ENCODE data around the gene MED13L. TPM values are rescaled to one million over a fixed set of nuclear protein-coding genes. Genes with fewer than 3 reads are reported as not detected.

MED13L gene
- total RNA-seq, 1 donor from 2014 or later: 147 TPM

GRCh38 chr12:116233669-116234068 lies 43.8 kb downstream of the MED13L start:
- ATAC-seq: no peak
- H3K36me3 ChIP-seq: peaks cover 4% of the 10 kb centered on the region
- TF ChIP-seq, protein P1, sequence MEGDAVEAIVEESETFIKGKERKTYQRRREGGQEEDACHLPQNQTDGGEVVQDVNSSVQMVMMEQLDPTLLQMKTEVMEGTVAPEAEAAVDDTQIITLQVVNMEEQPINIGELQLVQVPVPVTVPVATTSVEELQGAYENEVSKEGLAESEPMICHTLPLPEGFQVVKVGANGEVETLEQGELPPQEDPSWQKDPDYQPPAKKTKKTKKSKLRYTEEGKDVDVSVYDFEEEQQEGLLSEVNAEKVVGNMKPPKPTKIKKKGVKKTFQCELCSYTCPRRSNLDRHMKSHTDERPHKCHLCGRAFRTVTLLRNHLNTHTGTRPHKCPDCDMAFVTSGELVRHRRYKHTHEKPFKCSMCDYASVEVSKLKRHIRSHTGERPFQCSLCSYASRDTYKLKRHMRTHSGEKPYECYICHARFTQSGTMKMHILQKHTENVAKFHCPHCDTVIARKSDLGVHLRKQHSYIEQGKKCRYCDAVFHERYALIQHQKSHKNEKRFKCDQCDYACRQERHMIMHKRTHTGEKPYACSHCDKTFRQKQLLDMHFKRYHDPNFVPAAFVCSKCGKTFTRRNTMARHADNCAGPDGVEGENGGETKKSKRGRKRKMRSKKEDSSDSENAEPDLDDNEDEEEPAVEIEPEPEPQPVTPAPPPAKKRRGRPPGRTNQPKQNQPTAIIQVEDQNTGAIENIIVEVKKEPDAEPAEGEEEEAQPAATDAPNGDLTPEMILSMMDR (IDR thresholded peaks at IDR 0.05): no peak
- H3K9me3 ChIP-seq: no peaks in the 10 kb centered on the region
- DNase-seq: no peak
- H3K4me3 ChIP-seq: no peak overlapping the region
- peaks cover 31% of the 10 kb centered on the region for H3K4me1 ChIP-seq
- no peaks in the 10 kb centered on the region for H3K27me3 ChIP-seq
- intact Hi-C loops (cut with DNase I): loop anchor here (10.0 kb wide), 1 partner anchor 219 kb away; no protein-coding TSS in a partner anchor
- no peak overlapping the region for H3K27ac ChIP-seq

- no peak for DNase-seq
- Histone ChIP-seq H3K4me1 (peaks cover 4% of the 10 kb centered on the region), H3K4me3 (no peak overlapping the region), H3K9me3 (no peaks in the 10 kb centered on the region), H3K36me3 (peaks cover 7% of the 10 kb centered on the region), H3K27ac (no peak overlapping the region), H3K27me3 (no peaks in the 10 kb centered on the region)
- intact Hi-C loops (cut with DNase I): no loop called here
- TF ChIP-seq, protein P1 (IDR thresholded peaks at IDR 0.05): no peak
- no peak for ATAC-seq
These were observed 49.7 kb downstream of the MED13L start for GRCh38 chr12:116227811-116228210.

DNA sequence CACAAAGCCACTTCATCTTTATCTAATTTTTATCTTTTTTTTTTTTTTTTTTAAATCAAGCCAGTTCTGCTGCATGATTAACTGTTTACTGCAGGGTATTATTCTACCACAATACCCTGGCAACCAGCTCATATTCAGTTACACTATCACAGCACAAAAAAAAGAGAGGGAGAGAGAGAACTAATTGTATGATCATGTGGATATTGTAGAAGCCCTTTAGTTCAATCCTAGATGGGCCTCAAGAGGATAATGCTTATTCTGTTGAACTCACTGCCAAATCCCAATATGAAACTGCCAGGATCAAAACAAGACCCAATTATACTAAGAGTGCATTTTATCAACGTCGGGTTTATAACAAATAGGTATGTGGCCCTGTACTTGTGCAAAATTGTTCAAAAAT lies 51.5 kb downstream of the MED13L start:
- DNase-seq (no peak), ATAC-seq (no peak)
- Histone ChIP-seq H3K27ac (no peak overlapping the region), H3K9me3 (no peaks in the 10 kb centered on the region), H3K4me3 (no peak overlapping the region), H3K27me3 (no peaks in the 10 kb centered on the region), H3K36me3 (peaks cover 7% of the 10 kb centered on the region), H3K4me1 (peaks cover 12% of the 10 kb centered on the region)
- TF ChIP-seq, protein P1 (IDR thresholded peaks at IDR 0.05): no peak
- intact Hi-C loops (cut with DNase I): no loop called here

DNA sequence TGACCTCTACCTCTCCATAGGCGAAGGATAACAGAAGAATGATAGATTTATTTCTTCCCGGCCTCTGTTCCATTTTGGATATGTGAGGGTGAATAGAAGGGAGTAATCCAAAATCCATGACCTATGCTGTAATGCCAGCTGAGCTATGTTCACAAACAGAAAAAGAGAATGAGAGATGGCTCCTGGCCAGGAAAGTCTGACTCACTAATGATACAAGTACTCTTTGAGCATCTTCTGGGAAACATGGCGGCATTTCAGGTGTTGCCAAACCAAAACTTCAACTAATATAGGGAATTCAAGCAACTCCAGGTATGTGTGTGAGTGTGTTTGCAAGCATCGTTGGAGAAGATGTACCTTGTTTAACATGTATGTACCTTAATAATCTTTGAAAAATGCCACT lies 55.1 kb downstream of the MED13L start:
- intact Hi-C loops (cut with DNase I): no loop called here
- peak; percentile 62 for ATAC-seq
- TF ChIP-seq, protein P1 (IDR thresholded peaks at IDR 0.05): no peak
- no peaks in the 10 kb centered on the region for H3K9me3 ChIP-seq
- H3K4me1 ChIP-seq: peaks cover 25% of the 10 kb centered on the region
- H3K4me3 ChIP-seq: no peak overlapping the region
- no peaks in the 10 kb centered on the region for H3K27me3 ChIP-seq
- peaks cover 3% of the 10 kb centered on the region for H3K36me3 ChIP-seq
- no peak overlapping the region for H3K27ac ChIP-seq
- no peak for DNase-seq

- Histone ChIP-seq H3K27ac (no peak overlapping the region), H3K4me3 (no peak overlapping the region), H3K36me3 (peaks cover 3% of the 10 kb centered on the region), H3K9me3 (no peaks in the 10 kb centered on the region), H3K27me3 (no peaks in the 10 kb centered on the region), H3K4me1 (peaks cover 31% of the 10 kb centered on the region)
- TF ChIP-seq, protein P1 (IDR thresholded peaks at IDR 0.05): no peak
- DNase-seq: no peak
- ATAC-seq: no peak
- intact Hi-C loops (cut with DNase I): no loop called here
These were observed 56.7 kb downstream of the MED13L start for GRCh38 chr12:116220756-116221155.
